Liver (tissue), 9 donors: ENCODE measurements around the gene CD8B2. TPM values are rescaled to one million over a fixed set of nuclear protein-coding genes. Genes with fewer than 3 reads are reported as not detected.

ENCODE experiments used
- DNase-seq: peaks from one replicate; pipeline ENCODE4 v3.0.0-alpha.2; 2017; ENCODE audit warnings: low spot score
- H3K27ac ChIP-seq, 2 donors: one replicate each; pipeline ENCODE4 v1.7.0; 2013; ENCODE audit warnings: inconsistent platforms in 2 of 2, low read length in 2 of 2, control low read depth in 1 of 2, low read depth in 1 of 2, mild to moderate bottlenecking in 1 of 2
- H3K27me3 ChIP-seq, 4 donors: one replicate each; pipeline versions ENCODE4 v1.6.1 to v1.7.0; 2013; ENCODE audit warnings: low read length in 3 of 4, inconsistent platforms in 1 of 4, mild to moderate bottlenecking in 1 of 4, moderate library complexity in 1 of 4; ENCODE audit not compliant: control insufficient read depth in 4 of 4, insufficient read depth in 4 of 4
- H3K36me3 ChIP-seq, 4 donors: one replicate each; pipeline versions ENCODE4 v1.6.1 to v1.7.0; 2013; ENCODE audit warnings: low read length in 3 of 4, mild to moderate bottlenecking in 3 of 4, low read depth in 1 of 4, moderate library complexity in 1 of 4; ENCODE audit not compliant: control insufficient read depth in 4 of 4, insufficient read depth in 3 of 4
- H3K4me1 ChIP-seq, 4 donors: one replicate each; pipeline versions ENCODE4 v1.6.1 to v1.7.0; 2013; ENCODE audit warnings: low read length in 3 of 4, mild to moderate bottlenecking in 3 of 4, moderate library complexity in 1 of 4; ENCODE audit not compliant: control insufficient read depth in 4 of 4, insufficient read depth in 4 of 4
- H3K4me3 ChIP-seq, 3 donors: one replicate each; pipeline versions ENCODE4 v1.6.1 to v1.7.0; 2013; ENCODE audit warnings: low read length in 3 of 3, control low read depth in 1 of 3, low read depth in 1 of 3, mild to moderate bottlenecking in 1 of 3
- H3K9ac ChIP-seq, 2 donors: one replicate each; pipeline ENCODE4 v1.7.0; 2013; ENCODE audit warnings: low read length in 2 of 2, mild to moderate bottlenecking in 2 of 2, moderate library complexity in 2 of 2, control low read depth in 1 of 2, low read depth in 1 of 2
- H3K9me3 ChIP-seq, 4 donors: one replicate each; pipeline versions ENCODE4 v1.6.1 to v1.7.0; 2013; ENCODE audit warnings: low read length in 3 of 4; ENCODE audit not compliant: control insufficient read depth in 4 of 4
- ATF3 ChIP-seq: IDR thresholded peaks from 2 replicates; pipeline ENCODE4 v1.6.1; 2016; ENCODE audit warnings: antibody characterized with exemption
- CTCF ChIP-seq: fragments of 150-350 bp; IDR thresholded peaks from 2 replicates; pipeline ENCODE4 v1.5.1; 2017; ENCODE audit warnings: improper control_type of control experiment, low read depth, low read length; ENCODE audit not compliant: missing input control
- EGR1 ChIP-seq, 2 donors: IDR thresholded peaks; 2 replicates each; pipeline ENCODE4 v1.6.1; 2016 to 2018; ENCODE audit warnings: antibody characterized with exemption in 2 of 2, low read depth in 2 of 2
- FOXA2 ChIP-seq: IDR thresholded peaks from 2 replicates; pipeline ENCODE4 v1.6.1; 2016; ENCODE audit warnings: antibody characterized with exemption
- GABPA ChIP-seq, 2 donors: IDR thresholded peaks in 1 of 2; conservative IDR thresholded peaks in 1 of 2; 2 replicates each; pipeline ENCODE4 v1.6.1; 2016; ENCODE audit warnings: antibody characterized with exemption in 2 of 2, mild to moderate bottlenecking in 1 of 2, moderate library complexity in 1 of 2
- JUND ChIP-seq, 2 donors: IDR thresholded peaks; 2 replicates each; pipeline ENCODE4 v1.6.1; 2016; ENCODE audit warnings: antibody characterized with exemption in 2 of 2
- MAX ChIP-seq: IDR thresholded peaks from 2 replicates; pipeline ENCODE4 v1.6.1; 2016; ENCODE audit warnings: antibody characterized with exemption
- NR2F2 ChIP-seq: IDR thresholded peaks from 2 replicates; pipeline ENCODE4 v1.6.1; 2016; ENCODE audit warnings: antibody characterized with exemption
- RAD21 ChIP-seq, 2 donors: IDR thresholded peaks; 2 replicates each; pipeline ENCODE4 v1.6.1; 2016; ENCODE audit warnings: antibody characterized with exemption in 2 of 2, mild to moderate bottlenecking in 2 of 2
- REST ChIP-seq: IDR thresholded peaks from 2 replicates; pipeline ENCODE4 v1.6.1; 2016; ENCODE audit warnings: antibody characterized with exemption, mild to moderate bottlenecking
- RXRA ChIP-seq, 2 donors: IDR thresholded peaks; 2 replicates each; pipeline ENCODE4 v1.6.1; 2017 to 2018; ENCODE audit warnings: antibody characterized with exemption in 2 of 2, mild to moderate bottlenecking in 1 of 2
- SP1 ChIP-seq: IDR thresholded peaks from 2 replicates; pipeline ENCODE4 v1.6.1; 2018; ENCODE audit warnings: antibody characterized with exemption, mild to moderate bottlenecking
- TAF1 ChIP-seq: conservative IDR thresholded peaks from 2 replicates; pipeline ENCODE4 v1.6.1; 2016; ENCODE audit warnings: antibody characterized with exemption, mild to moderate bottlenecking
- WGBS: extraction: QIAGEN DNeasy Blood & Tissue Kit; methylation state at CpG from one replicate; pipeline ENCODE4 v1.1.7; 2013; 5-methylcytosine and 5-hydroxymethylcytosine counted together
- polyA plus RNA-seq, 2 donors: library from polyadenylated mRNA; stranded (reverse) in 1 of 2; unstranded in 1 of 2; fragments of 200-250 nt in 1 of 2; fragments of >200 nt in 1 of 2; fragmentation: Nextera tagmentation in 1 of 2; extraction: Ambion mirVana in 1 of 2; gene quantifications; one replicate each; pipeline versions ENCODE4 v1.2.1 to v1.2.3, GENCODE V29; 2013 to 2015
- total RNA-seq, 2 donors: library from RNA; depleted of rRNA; stranded (reverse); fragments of >200 nt; gene quantifications; one replicate each; pipeline ENCODE4 v1.2.3, GENCODE V29; 2014
- TF ChIP-seq, protein P1 (sequence below): IDR thresholded peaks from 2 replicates; pipeline ENCODE4 v1.6.1; 2016; ENCODE audit warnings: antibody characterized with exemption
- donor health status: healthy.
- donor health status: healthy.
- donor health status: healthy.
- donor health status: healthy.
- donor health status: healthy.

Gene CD8B2
- total and polyA plus RNA-seq, 4 donors: under 0.01 to 0.05 TPM; not detected in 2

GRCh38 chr2:106516436-106516835 is 29.3 kb downstream of the CD8B2 start:
- Histone ChIP-seq H3K9me3 (no peaks in the 10 kb centered on the region), H3K27ac (no peak overlapping the region), H3K4me1 (no peaks in the 10 kb centered on the region), H3K36me3 (no peaks in the 10 kb centered on the region), H3K4me3 (no peak overlapping the region), H3K27me3 (no peaks in the 10 kb centered on the region), H3K9ac (no peak overlapping the region)
- DNase-seq: no peak
- WGBS: 82% methylated on average over 4 of the region's 4 CpGs
- TF ChIP-seq SP1 (no peak), ATF3 (no peak), EGR1 (IDR thresholded peaks at IDR 0.05; ENCODE audit: low read depth in 2 of 2) (no peak), JUND (IDR thresholded peaks at IDR 0.05) (no peak)
- TF ChIP-seq, protein P1, sequence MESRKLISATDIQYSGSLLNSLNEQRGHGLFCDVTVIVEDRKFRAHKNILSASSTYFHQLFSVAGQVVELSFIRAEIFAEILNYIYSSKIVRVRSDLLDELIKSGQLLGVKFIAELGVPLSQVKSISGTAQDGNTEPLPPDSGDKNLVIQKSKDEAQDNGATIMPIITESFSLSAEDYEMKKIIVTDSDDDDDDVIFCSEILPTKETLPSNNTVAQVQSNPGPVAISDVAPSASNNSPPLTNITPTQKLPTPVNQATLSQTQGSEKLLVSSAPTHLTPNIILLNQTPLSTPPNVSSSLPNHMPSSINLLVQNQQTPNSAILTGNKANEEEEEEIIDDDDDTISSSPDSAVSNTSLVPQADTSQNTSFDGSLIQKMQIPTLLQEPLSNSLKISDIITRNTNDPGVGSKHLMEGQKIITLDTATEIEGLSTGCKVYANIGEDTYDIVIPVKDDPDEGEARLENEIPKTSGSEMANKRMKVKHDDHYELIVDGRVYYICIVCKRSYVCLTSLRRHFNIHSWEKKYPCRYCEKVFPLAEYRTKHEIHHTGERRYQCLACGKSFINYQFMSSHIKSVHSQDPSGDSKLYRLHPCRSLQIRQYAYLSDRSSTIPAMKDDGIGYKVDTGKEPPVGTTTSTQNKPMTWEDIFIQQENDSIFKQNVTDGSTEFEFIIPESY: no peak

DNA sequence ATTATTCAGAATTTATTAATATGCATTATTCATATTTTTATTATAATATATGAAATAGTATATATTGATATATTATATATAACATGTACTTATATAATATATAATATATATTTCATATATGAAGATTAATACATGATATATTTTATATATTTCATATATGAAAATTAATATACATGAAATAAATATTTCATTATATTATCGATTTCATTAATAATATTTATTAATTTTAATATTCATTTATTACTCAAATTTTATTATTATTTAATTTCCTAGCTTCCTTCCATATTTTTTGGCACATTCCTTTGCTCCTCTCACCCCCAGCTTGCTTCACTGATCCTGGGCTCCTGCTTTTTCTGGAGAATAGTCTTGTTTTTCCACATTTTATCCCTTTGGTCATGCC is 29.7 kb downstream of the CD8B2 start:
- no peaks in the 10 kb centered on the region for H3K9me3 ChIP-seq
- no peak overlapping the region for H3K27ac ChIP-seq
- no peak for DNase-seq
- H3K9ac ChIP-seq: no peak overlapping the region
- H3K4me1 ChIP-seq: no peaks in the 10 kb centered on the region
- H3K27me3 ChIP-seq: no peaks in the 10 kb centered on the region
- WGBS: 78% methylated on average over 1 of the region's 1 CpG
- H3K4me3 ChIP-seq: no peak overlapping the region
- no peak for TF ChIP-seq REST
- TF ChIP-seq EGR1 (IDR thresholded peaks at IDR 0.05; ENCODE audit: low read depth in 2 of 2): no peak
- no peak for TF ChIP-seq NR2F2
- TF ChIP-seq SP1: no peak
- no peak for TF ChIP-seq MAX
- TF ChIP-seq CTCF: no peak
- no peak for TF ChIP-seq RXRA (IDR thresholded peaks at IDR 0.05)
- no peak for TF ChIP-seq TAF1
- no peak for TF ChIP-seq RAD21 (IDR thresholded peaks at IDR 0.05)
- no peak for TF ChIP-seq FOXA2
- no peak for TF ChIP-seq GABPA (IDR thresholded peaks at IDR 0.05 in 1 of 2, conservative IDR thresholded peaks at IDR 0.05 in 1 of 2)
- H3K36me3 ChIP-seq: no peaks in the 10 kb centered on the region
